ENCODE data around the gene BARX2.

The BARX2 gene

GRCh38 chr11:129387434-129387833 lies 11.8 kb downstream of the BARX2 start:
- H3K27ac ChIP-seq (ENCODE audit: extremely low read depth, low read depth, low read length): no peak overlapping the region
- CTCF ChIA-PET: interaction anchor here (2.4 kb wide), 1 partner anchor 11 kb away, joined by 8 read pairs; the partner anchor contains the start of gene BARX2
- H3K4me1 ChIP-seq (ENCODE audit: control insufficient read depth, insufficient read depth, low read length): peaks cover 29% of the 10 kb centered on the region
- no peaks in the 10 kb centered on the region for H3K36me3 ChIP-seq (ENCODE audit: control insufficient read depth in 2 of 2, insufficient read depth in 1 of 2, low read length in 2 of 2)
- H3K9me3 ChIP-seq (ENCODE audit: control insufficient read depth, insufficient read depth, low read depth, low read length): no peaks in the 10 kb centered on the region
- no peak overlapping the region for H3K4me3 ChIP-seq (ENCODE audit: low read depth, low read length)
- TF ChIP-seq ZNF488 (tag by site-specific recombination; IDR thresholded peaks at IDR 0.05) (no peak), KLF1 (tag by site-specific recombination; IDR thresholded peaks at IDR 0.05) (no peak), ZFP41 (tag by site-specific recombination; IDR thresholded peaks at IDR 0.05; ENCODE audit: borderline replicate concordance) (no peak)
- POLR2A ChIA-PET: interaction anchor here (1.0 kb wide), 1 partner anchor 11 kb away, joined by 3 read pairs; the partner anchor contains the start of gene BARX2

- Histone ChIP-seq H3K27ac (ENCODE audit: extremely low read depth, low read depth, low read length) (no peak overlapping the region), H3K4me1 (ENCODE audit: control insufficient read depth, insufficient read depth, low read length) (peaks cover 26% of the 10 kb centered on the region), H3K36me3 (ENCODE audit: control insufficient read depth in 2 of 2, insufficient read depth in 1 of 2, low read length in 2 of 2) (no peaks in the 10 kb centered on the region), H3K9me3 (ENCODE audit: control insufficient read depth, insufficient read depth, low read depth, low read length) (no peaks in the 10 kb centered on the region), H3K4me3 (ENCODE audit: low read depth, low read length) (no peak overlapping the region)
- ChIA-PET CTCF (interaction anchor here (0.6 to 2.4 kb wide), 2 partner anchors 13 to 371 kb away, joined by 4 to 8 read pairs; partner anchors contain the start of gene BARX2), POLR2A (no interaction called here)
- TF ChIP-seq ZNF843 (tag by site-specific recombination; IDR thresholded peaks at IDR 0.05) (peak; percentile 71; the same call in 1 of the 2 replicates), ZEB2 (tag by site-specific recombination; IDR thresholded peaks at IDR 0.05) (0 out of 2 replicates have a peak, but pooled peaks have one; percentile 17), ZNF184 (tag by site-specific recombination; IDR thresholded peaks at IDR 0.05) (no peak), ZBTB48 (tag by site-specific recombination; IDR thresholded peaks at IDR 0.05) (no peak), ZFP41 (tag by site-specific recombination; IDR thresholded peaks at IDR 0.05; ENCODE audit: borderline replicate concordance) (no peak), ZNF677 (tag by site-specific recombination; IDR thresholded peaks at IDR 0.05) (no peak), FEZF1 (tag by site-specific recombination; IDR thresholded peaks at IDR 0.05) (peak; percentile 11; the same call in 1 of the 2 replicates), ZNF561 (tag by site-specific recombination; IDR thresholded peaks at IDR 0.05; ENCODE audit: borderline replicate concordance) (no peak), ZNF521 (tag by site-specific recombination; IDR thresholded peaks at IDR 0.05) (no peak), KLF10 (tag by site-specific recombination; IDR thresholded peaks at IDR 0.05) (no peak), ZNF707 (tag by site-specific recombination; IDR thresholded peaks at IDR 0.05) (no peak), ZNF664 (tag by site-specific recombination; IDR thresholded peaks at IDR 0.05) (peak; percentile 86), ZNF518A (tag by site-specific recombination; conservative IDR thresholded peaks at IDR 0.05; ENCODE audit: low read depth) (no peak), ZNF16 (tag by site-specific recombination; IDR thresholded peaks at IDR 0.05; ENCODE audit: low read depth) (no peak), AEBP2 (tag by site-specific recombination; IDR thresholded peaks at IDR 0.05; ENCODE audit: borderline replicate concordance) (no peak), ZNF24 (tag by site-specific recombination; IDR thresholded peaks at IDR 0.05) (peak; percentile 53; the same call in 1 of the 2 replicates), ZNF433 (tag by site-specific recombination; IDR thresholded peaks at IDR 0.05; ENCODE audit: low read depth) (no peak), ZXDB (tag by site-specific recombination; IDR thresholded peaks at IDR 0.05) (0 out of 2 replicates have a peak, but pooled peaks have one; percentile 25), ZNF621 (tag by site-specific recombination; IDR thresholded peaks at IDR 0.05) (no peak), KLF1 (tag by site-specific recombination; IDR thresholded peaks at IDR 0.05) (no peak), ZNF529 (tag by site-specific recombination; IDR thresholded peaks at IDR 0.05; ENCODE audit: insufficient replicate concordance) (no peak), ZNF248 (tag by site-specific recombination; IDR thresholded peaks at IDR 0.05) (no peak), ZNF660 (tag by site-specific recombination; IDR thresholded peaks at IDR 0.05) (no peak), ATF2 (tag by site-specific recombination; IDR thresholded peaks at IDR 0.05; ENCODE audit: low read depth) (0 out of 2 replicates have a peak, but pooled peaks have one; percentile 54)
These were observed 13.2 kb downstream of the BARX2 start for GRCh38 chr11:129388824-129389223.

All from HEK293 (cell line).